HEK293 (cell line): ENCODE data around the gene TET1.
"Not testable (repeated sequence)": the region's sequence is repeated elsewhere in the genome, so short reads cannot be mapped to it uniquely, and the experiment has no call there.

Source experiments
- CTCF ChIA-PET: fragments of 350-600 bp; formaldehyde crosslinking; extraction: SDS; loops from one replicate; lab custom pipeline; 2021; ENCODE audit warnings: antibody characterized with exemption; lab: Yijun Ruan, JAX
- POLR2A ChIA-PET: fragments of 300-600 bp; formaldehyde crosslinking; extraction: SDS; loops from one replicate; lab custom pipeline; 2020; ENCODE audit warnings: antibody characterized with exemption, inconsistent platforms; lab: Yijun Ruan, JAX
- H3K27ac ChIP-seq: fragments of 200-500 bp; sonication (Bioruptor generic); 2 replicates; pipeline ENCODE4 v1.5.1; 2014; ENCODE audit warnings: low read depth, low read length, control low read depth, inconsistent platforms; ENCODE audit errors: extremely low read depth
- H3K36me3 ChIP-seq, 2 experiments: fragments of 200-500 bp in 1 of 2; sonication (Bioruptor generic) in 1 of 2; 1 replicate in 1 of 2; 2 replicates in 1 of 2; pipeline ENCODE4 v1.5.1; 2014 to 2017; ENCODE audit warnings: inconsistent platforms in 2 of 2, low read length in 2 of 2; ENCODE audit not compliant: control insufficient read depth in 2 of 2, insufficient read depth in 1 of 2
- H3K4me1 ChIP-seq: fragments of 200-500 bp; sonication (Bioruptor generic); 2 replicates; pipeline ENCODE4 v1.5.1; 2014; ENCODE audit warnings: mild to moderate bottlenecking, low read length, inconsistent platforms; ENCODE audit not compliant: control insufficient read depth, insufficient read depth
- H3K4me3 ChIP-seq: 2 replicates; pipeline ENCODE4 v1.5.1; 2011; ENCODE audit warnings: low read depth, mild to moderate bottlenecking, control low read depth, low read length, moderate library complexity
- H3K9me3 ChIP-seq: fragments of 200-500 bp; sonication (Bioruptor generic); 2 replicates; pipeline ENCODE4 v1.5.1; 2014; ENCODE audit warnings: low read depth, low read length, inconsistent platforms; ENCODE audit not compliant: control insufficient read depth, insufficient read depth
- SP3 ChIP-seq: fragments of 450-650 bp; formaldehyde crosslinking; IDR thresholded peaks from 2 replicates; pipeline ENCODE4 v1.5.1; 2016; ENCODE audit warnings: missing biosample characterization, missing genetic modification characterization
- ZBTB7A ChIP-seq: fragments of 450-650 bp; formaldehyde crosslinking; IDR thresholded peaks from 2 replicates; pipeline ENCODE4 v1.5.1; 2016; ENCODE audit warnings: low read depth, missing biosample characterization, missing genetic modification characterization
- ZNF140 ChIP-seq: fragments of 450-650 bp; formaldehyde crosslinking; IDR thresholded peaks from 2 replicates; pipeline ENCODE4 v1.5.1; 2016; ENCODE audit warnings: missing biosample characterization, missing genetic modification characterization
- ZNF184 ChIP-seq: fragments of 450-650 bp; IDR thresholded peaks from 2 replicates; pipeline ENCODE4 v1.5.1; 2018; ENCODE audit warnings: missing biosample characterization, mild to moderate bottlenecking, missing genetic modification characterization
- ZNF2 ChIP-seq: fragments of 450-650 bp; formaldehyde crosslinking; IDR thresholded peaks from 2 replicates; pipeline ENCODE4 v1.5.1; 2016; ENCODE audit warnings: missing biosample characterization, missing genetic modification characterization
- ZNF335 ChIP-seq: fragments of 450-650 bp; formaldehyde crosslinking; conservative IDR thresholded peaks from 2 replicates; pipeline ENCODE4 v1.5.1; 2016; ENCODE audit warnings: missing biosample characterization, missing genetic modification characterization
- ZNF792 ChIP-seq: fragments of 450-650 bp; formaldehyde crosslinking; IDR thresholded peaks from 2 replicates; pipeline ENCODE4 v1.5.1; 2016; ENCODE audit warnings: missing biosample characterization, missing genetic modification characterization
- ZNF837 ChIP-seq: fragments of 450-650 bp; formaldehyde crosslinking; IDR thresholded peaks from 2 replicates; pipeline ENCODE4 v1.5.1; 2016; ENCODE audit warnings: missing biosample characterization, missing genetic modification characterization
- TF ChIP-seq, protein P1 (sequence below): fragments of 450-650 bp; formaldehyde crosslinking; IDR thresholded peaks from 2 replicates; pipeline ENCODE4 v1.5.1; 2016; ENCODE audit warnings: missing biosample characterization, missing genetic modification characterization
- TF ChIP-seq, protein P2 (sequence below): fragments of 450-650 bp; formaldehyde crosslinking; IDR thresholded peaks from 2 replicates; pipeline ENCODE4 v1.5.1; 2016; ENCODE audit warnings: missing biosample characterization, missing genetic modification characterization
- TF ChIP-seq, protein P3 (sequence below): fragments of 450-650 bp; formaldehyde crosslinking; IDR thresholded peaks from 2 replicates; pipeline ENCODE4 v1.5.1; 2017; ENCODE audit warnings: missing biosample characterization, missing genetic modification characterization
- TF ChIP-seq, protein P4 (sequence below): fragments of 450-650 bp; formaldehyde crosslinking; IDR thresholded peaks from 2 replicates; pipeline ENCODE4 v1.5.1; 2016; ENCODE audit warnings: missing biosample characterization, missing genetic modification characterization
- TF ChIP-seq, protein P5 (sequence below): fragments of 450-650 bp; formaldehyde crosslinking; conservative IDR thresholded peaks from 2 replicates; pipeline ENCODE4 v1.5.1; 2016; ENCODE audit warnings: low read depth, missing biosample characterization, missing genetic modification characterization
- TF ChIP-seq, protein P6 (sequence below): fragments of 450-650 bp; formaldehyde crosslinking; IDR thresholded peaks from 2 replicates; pipeline ENCODE4 v1.5.1; 2016; ENCODE audit warnings: missing biosample characterization, missing genetic modification characterization, low read depth
- TF ChIP-seq, protein P7 (sequence below): fragments of 450-650 bp; formaldehyde crosslinking; IDR thresholded peaks from 2 replicates; pipeline ENCODE4 v1.5.1; 2016; ENCODE audit warnings: missing biosample characterization, missing genetic modification characterization

The TET1 gene

DNA sequence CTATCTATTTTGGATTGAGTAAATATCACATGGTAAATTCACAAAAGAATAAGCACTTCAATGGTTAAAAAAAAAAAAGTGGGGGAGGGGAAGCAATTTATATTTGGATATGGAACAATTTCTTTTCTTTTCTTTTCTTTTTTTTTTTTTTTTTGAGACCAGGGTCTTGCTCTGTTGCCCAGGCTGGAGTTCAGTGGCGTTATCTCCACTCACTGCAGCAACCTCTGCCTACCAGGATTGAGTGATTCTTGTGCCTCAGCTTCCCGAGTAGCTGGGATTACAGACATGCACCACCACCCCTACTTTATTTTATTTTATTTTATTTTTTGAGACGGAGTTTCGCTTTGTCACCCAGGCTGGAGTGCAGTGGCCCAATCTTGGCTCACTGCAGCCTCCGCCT, 148.8 kb downstream of the TET1 start:
- CTCF ChIA-PET, H3K27ac ChIP-seq, H3K4me1 ChIP-seq, H3K4me3 ChIP-seq, H3K36me3 ChIP-seq, H3K9me3 ChIP-seq: not testable (repeated sequence)
- POLR2A ChIA-PET: interaction anchor here (1.3 kb wide), 1 partner anchor 158 kb away, joined by 3 read pairs; no protein-coding TSS in a partner anchor
- TF ChIP-seq, protein P1, sequence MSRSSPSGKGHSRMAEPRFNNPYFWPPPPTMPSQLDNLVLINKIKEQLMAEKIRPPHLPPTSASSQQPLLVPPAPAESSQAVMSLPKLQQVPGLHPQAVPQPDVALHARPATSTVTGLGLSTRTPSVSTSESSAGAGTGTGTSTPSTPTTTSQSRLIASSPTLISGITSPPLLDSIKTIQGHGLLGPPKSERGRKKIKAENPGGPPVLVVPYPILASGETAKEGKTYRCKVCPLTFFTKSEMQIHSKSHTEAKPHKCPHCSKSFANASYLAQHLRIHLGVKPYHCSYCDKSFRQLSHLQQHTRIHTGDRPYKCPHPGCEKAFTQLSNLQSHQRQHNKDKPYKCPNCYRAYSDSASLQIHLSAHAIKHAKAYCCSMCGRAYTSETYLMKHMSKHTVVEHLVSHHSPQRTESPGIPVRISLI (tag by site-specific recombination): 0 out of 2 replicates have a peak, but pooled peaks have one; percentile 46

DNA sequence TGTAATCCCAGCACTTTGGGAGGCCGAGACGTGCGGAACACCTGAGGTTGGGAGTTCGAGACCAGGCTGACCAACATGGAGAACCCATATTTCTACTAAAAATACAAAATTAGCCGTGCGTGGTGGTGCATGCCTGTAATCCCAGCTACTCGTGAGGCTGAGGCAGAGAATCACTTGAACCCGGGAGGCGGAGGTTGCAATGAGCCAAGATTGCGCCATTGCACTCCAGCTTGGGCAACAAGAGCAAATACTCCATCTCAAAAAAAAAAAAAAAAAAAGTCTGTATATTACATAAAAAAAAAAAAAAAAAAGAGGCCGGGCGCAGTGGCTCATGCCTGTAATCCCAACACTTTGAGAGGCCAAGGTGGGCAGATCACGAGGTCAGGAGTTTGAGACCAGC, 152.9 kb downstream of the TET1 start:
- H3K36me3 ChIP-seq, H3K4me1 ChIP-seq, H3K4me3 ChIP-seq, H3K9me3 ChIP-seq, CTCF ChIA-PET, H3K27ac ChIP-seq: not testable (repeated sequence)
- POLR2A ChIA-PET: interaction anchor here (0.6 kb wide), 1 partner anchor 114 kb away, joined by 3 read pairs; the partner anchor contains the start of gene STOX1

DNA sequence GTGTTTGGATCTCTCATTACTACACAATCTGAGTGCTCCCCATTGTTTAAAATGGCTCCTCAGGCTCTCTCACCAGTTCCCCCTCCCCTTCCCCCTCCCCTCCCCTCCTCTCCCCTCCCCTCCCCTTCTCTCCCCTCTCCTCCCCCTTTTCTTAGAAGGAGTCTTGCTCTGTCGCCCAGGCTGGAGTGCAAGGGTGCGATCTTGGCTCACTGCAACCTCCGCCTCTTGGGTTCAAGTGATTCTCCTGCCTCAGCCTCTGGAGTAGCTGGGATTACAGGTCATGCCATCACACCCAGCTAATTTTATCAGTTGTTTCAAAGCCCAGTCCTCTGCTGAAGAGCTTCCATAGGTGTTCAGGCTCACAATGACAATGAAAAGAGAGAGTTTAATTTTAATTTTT, 157.3 kb downstream of the TET1 start:
- no peaks in the 10 kb centered on the region for H3K9me3 ChIP-seq
- POLR2A ChIA-PET: interaction anchor here (0.5 kb wide), 1 partner anchor 158 kb away, joined by 3 read pairs; no protein-coding TSS in a partner anchor
- CTCF ChIA-PET: no interaction called here
- H3K27ac ChIP-seq: no peak overlapping the region
- H3K36me3 ChIP-seq: no peaks in the 10 kb centered on the region; a peak in 1 of 3 replicates
- no peaks in the 10 kb centered on the region; the same call in 1 of the 2 replicates for H3K4me1 ChIP-seq
- no peak overlapping the region for H3K4me3 ChIP-seq
- TF ChIP-seq ZBTB7A (tag by site-specific recombination) (no peak), SP3 (tag by site-specific recombination) (no peak), ZNF140 (tag by site-specific recombination) (no peak), ZNF837 (no peak), ZNF2 (tag by site-specific recombination) (no peak), ZNF184 (tag by site-specific recombination) (no peak), ZNF792 (tag by site-specific recombination) (no peak), ZNF335 (tag by site-specific recombination) (no peak)
- TF ChIP-seq, protein P2, sequence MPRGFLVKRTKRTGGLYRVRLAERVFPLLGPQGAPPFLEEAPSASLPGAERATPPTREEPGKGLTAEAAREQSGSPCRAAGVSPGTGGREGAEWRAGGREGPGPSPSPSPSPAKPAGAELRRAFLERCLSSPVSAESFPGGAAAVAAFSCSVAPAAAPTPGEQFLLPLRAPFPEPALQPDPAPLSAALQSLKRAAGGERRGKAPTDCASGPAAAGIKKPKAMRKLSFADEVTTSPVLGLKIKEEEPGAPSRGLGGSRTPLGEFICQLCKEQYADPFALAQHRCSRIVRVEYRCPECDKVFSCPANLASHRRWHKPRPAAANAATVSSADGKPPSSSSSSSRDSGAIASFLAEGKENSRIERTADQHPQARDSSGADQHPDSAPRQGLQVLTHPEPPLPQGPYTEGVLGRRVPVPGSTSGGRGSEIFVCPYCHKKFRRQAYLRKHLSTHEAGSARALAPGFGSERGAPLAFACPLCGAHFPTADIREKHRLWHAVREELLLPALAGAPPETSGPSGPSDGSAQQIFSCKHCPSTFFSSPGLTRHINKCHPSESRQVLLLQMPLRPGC (tag by site-specific recombination): no peak
- TF ChIP-seq, protein P3, sequence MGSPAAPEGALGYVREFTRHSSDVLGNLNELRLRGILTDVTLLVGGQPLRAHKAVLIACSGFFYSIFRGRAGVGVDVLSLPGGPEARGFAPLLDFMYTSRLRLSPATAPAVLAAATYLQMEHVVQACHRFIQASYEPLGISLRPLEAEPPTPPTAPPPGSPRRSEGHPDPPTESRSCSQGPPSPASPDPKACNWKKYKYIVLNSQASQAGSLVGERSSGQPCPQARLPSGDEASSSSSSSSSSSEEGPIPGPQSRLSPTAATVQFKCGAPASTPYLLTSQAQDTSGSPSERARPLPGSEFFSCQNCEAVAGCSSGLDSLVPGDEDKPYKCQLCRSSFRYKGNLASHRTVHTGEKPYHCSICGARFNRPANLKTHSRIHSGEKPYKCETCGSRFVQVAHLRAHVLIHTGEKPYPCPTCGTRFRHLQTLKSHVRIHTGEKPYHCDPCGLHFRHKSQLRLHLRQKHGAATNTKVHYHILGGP: no peak
- TF ChIP-seq, protein P4, sequence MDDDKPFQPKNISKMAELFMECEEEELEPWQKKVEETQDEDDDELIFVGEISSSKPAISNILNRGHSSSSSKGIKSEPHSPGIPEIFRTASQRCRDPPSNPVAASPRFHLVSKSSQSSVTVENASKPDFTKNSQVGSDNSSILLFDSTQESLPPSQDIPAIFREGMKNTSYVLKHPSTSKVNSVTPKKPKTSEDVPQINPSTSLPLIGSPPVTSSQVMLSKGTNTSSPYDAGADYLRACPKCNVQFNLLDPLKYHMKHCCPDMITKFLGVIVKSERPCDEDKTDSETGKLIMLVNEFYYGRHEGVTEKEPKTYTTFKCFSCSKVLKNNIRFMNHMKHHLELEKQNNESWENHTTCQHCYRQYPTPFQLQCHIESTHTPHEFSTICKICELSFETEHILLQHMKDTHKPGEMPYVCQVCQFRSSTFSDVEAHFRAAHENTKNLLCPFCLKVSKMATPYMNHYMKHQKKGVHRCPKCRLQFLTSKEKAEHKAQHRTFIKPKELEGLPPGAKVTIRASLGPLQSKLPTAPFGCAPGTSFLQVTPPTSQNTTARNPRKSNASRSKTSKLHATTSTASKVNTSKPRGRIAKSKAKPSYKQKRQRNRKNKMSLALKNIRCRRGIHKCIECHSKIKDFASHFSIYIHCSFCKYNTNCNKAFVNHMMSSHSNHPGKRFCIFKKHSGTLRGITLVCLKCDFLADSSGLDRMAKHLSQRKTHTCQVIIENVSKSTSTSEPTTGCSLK: no peak
- TF ChIP-seq, protein P5, sequence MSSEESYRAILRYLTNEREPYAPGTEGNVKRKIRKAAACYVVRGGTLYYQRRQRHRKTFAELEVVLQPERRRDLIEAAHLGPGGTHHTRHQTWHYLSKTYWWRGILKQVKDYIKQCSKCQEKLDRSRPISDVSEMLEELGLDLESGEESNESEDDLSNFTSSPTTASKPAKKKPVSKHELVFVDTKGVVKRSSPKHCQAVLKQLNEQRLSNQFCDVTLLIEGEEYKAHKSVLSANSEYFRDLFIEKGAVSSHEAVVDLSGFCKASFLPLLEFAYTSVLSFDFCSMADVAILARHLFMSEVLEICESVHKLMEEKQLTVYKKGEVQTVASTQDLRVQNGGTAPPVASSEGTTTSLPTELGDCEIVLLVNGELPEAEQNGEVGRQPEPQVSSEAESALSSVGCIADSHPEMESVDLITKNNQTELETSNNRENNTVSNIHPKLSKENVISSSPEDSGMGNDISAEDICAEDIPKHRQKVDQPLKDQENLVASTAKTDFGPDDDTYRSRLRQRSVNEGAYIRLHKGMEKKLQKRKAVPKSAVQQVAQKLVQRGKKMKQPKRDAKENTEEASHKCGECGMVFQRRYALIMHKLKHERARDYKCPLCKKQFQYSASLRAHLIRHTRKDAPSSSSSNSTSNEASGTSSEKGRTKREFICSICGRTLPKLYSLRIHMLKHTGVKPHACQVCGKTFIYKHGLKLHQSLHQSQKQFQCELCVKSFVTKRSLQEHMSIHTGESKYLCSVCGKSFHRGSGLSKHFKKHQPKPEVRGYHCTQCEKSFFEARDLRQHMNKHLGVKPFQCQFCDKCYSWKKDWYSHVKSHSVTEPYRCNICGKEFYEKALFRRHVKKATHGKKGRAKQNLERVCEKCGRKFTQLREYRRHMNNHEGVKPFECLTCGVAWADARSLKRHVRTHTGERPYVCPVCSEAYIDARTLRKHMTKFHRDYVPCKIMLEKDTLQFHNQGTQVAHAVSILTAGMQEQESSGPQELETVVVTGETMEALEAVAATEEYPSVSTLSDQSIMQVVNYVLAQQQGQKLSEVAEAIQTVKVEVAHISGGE (tag by site-specific recombination): no peak
- TF ChIP-seq, protein P6, sequence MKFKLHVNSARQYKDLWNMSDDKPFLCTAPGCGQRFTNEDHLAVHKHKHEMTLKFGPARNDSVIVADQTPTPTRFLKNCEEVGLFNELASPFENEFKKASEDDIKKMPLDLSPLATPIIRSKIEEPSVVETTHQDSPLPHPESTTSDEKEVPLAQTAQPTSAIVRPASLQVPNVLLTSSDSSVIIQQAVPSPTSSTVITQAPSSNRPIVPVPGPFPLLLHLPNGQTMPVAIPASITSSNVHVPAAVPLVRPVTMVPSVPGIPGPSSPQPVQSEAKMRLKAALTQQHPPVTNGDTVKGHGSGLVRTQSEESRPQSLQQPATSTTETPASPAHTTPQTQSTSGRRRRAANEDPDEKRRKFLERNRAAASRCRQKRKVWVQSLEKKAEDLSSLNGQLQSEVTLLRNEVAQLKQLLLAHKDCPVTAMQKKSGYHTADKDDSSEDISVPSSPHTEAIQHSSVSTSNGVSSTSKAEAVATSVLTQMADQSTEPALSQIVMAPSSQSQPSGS (tag by site-specific recombination): no peak
- TF ChIP-seq, protein P7, sequence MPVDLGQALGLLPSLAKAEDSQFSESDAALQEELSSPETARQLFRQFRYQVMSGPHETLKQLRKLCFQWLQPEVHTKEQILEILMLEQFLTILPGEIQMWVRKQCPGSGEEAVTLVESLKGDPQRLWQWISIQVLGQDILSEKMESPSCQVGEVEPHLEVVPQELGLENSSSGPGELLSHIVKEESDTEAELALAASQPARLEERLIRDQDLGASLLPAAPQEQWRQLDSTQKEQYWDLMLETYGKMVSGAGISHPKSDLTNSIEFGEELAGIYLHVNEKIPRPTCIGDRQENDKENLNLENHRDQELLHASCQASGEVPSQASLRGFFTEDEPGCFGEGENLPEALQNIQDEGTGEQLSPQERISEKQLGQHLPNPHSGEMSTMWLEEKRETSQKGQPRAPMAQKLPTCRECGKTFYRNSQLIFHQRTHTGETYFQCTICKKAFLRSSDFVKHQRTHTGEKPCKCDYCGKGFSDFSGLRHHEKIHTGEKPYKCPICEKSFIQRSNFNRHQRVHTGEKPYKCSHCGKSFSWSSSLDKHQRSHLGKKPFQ (tag by site-specific recombination): no peak
